Measurements from ENCODE around the gene SPTSSA.
"Not testable (repeated sequence)": the region's sequence is repeated elsewhere in the genome, so short reads cannot be mapped to it uniquely, and the experiment has no call there.

Gene SPTSSA

DNA sequence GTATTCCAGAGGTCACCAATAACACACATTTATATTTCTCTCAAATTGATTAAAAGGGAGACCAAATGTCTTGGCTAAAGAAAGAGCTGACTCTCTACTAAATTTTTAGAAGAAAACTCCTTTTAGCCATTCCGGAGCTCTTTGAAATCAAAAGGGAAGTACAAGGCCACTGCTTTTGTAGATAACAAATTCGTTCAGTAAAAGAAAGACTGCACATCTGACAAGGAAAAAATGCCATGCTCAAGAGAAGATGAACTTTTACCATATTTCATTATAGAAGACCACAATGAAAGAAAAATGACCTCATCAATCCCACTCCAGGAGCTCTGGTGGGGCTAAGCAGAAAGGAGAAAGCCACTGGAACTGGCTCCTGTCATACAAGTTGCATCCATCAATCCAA is 57.6 kb downstream of the SPTSSA start:
- Mint-ChIP-seq H3K27me3 (peaks cover 10% of the 10 kb centered on the region), H3K4me3 (no peak overlapping the region), H3K4me1 (no peaks in the 10 kb centered on the region), H3K9me3 (peaks cover 5% of the 10 kb centered on the region), H3K36me3 (ENCODE audit: insufficient read depth) (no peaks in the 10 kb centered on the region), H3K27ac (ENCODE audit: low read depth) (no peak overlapping the region)
- ATAC-seq (replicated peaks; ENCODE audit: extremely low read depth, poor library complexity, severe bottlenecking) (no peak), DNase-seq (ENCODE audit: low spot score in 2 of 2) (no peak)

GRCh38 chr14:34403646-34404045 is 58.4 kb downstream of the SPTSSA start:
- no peaks in the 10 kb centered on the region for H3K36me3 Mint-ChIP-seq (ENCODE audit: insufficient read depth)
- H3K9me3 Mint-ChIP-seq: peaks cover 5% of the 10 kb centered on the region
- no peaks in the 10 kb centered on the region for H3K4me1 Mint-ChIP-seq
- H3K4me3 Mint-ChIP-seq: no peak overlapping the region
- H3K27me3 Mint-ChIP-seq: peaks cover 10% of the 10 kb centered on the region
- ATAC-seq (replicated peaks; ENCODE audit: extremely low read depth, poor library complexity, severe bottlenecking) (no peak), DNase-seq (ENCODE audit: low spot score in 2 of 2) (no peak)
- H3K27ac Mint-ChIP-seq (ENCODE audit: low read depth): no peak overlapping the region

DNA sequence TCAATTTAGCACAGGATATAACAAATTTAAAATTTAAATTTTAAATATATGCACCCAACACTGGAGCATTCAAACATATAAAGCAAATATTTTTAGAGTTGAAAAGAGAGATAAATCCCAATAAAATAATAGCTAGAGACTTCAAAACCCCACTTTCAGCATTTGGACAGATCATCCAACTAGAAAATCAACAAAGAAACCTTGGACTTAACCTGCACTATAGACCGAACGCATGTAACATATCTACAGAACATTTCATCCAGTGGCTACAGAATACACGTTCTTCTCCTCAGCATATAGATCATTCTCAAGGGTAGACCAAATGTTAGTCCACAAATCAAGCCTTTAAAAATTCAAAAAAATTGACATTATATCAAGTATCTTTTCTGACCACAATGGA is 64.0 kb downstream of the SPTSSA start:
- Mint-ChIP-seq H3K27me3 (peaks cover 25% of the 10 kb centered on the region), H3K4me1 (no peaks in the 10 kb centered on the region), H3K36me3 (ENCODE audit: insufficient read depth) (no peaks in the 10 kb centered on the region), H3K4me3 (no peak overlapping the region), H3K27ac (ENCODE audit: low read depth) (no peak overlapping the region), H3K9me3 (no peaks in the 10 kb centered on the region)
- ATAC-seq (replicated peaks; ENCODE audit: extremely low read depth, poor library complexity, severe bottlenecking) (no peak), DNase-seq (ENCODE audit: low spot score in 2 of 2) (no peak)

- DNase-seq (ENCODE audit: low spot score in 2 of 2) (no peak), ATAC-seq (replicated peaks; ENCODE audit: extremely low read depth, poor library complexity, severe bottlenecking) (no peak)
- Mint-ChIP-seq H3K4me3 (no peak overlapping the region), H3K4me1 (no peaks in the 10 kb centered on the region), H3K9me3 (peaks cover 6% of the 10 kb centered on the region), H3K36me3 (ENCODE audit: insufficient read depth) (no peaks in the 10 kb centered on the region), H3K27me3 (peaks cover 60% of the 10 kb centered on the region), H3K27ac (ENCODE audit: low read depth) (no peak overlapping the region)
Measured at GRCh38 chr14:34387974-34388516, 74.0 kb downstream of the SPTSSA start.

- DNase-seq (ENCODE audit: low spot score in 2 of 2) (no peak), ATAC-seq (replicated peaks; ENCODE audit: extremely low read depth, poor library complexity, severe bottlenecking) (no peak)
- H3K27ac Mint-ChIP-seq (ENCODE audit: low read depth): no peak overlapping the region
Measured at GRCh38 chr14:34386865-34387485, 75.1 kb downstream of the SPTSSA start.

DNA sequence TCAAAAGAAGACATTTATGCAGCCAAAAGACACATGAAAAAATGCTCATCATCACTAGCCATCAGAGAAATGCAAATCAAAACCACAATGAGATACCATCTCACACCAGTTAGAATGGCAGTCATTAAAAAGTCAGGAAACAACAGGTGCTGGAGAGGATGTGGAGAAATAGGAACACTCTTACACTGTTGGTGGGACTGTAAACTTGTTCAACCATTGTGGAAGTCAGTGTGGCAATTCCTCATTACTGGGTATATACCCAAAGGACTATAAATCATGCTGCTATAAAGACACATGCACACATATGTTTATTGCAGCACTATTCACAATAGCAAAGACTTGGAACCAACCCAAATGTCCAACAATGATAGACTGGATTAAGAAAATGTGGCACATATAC is 76.2 kb downstream of the SPTSSA start:
- not testable (repeated sequence) for H3K9me3 Mint-ChIP-seq; H3K4me1 Mint-ChIP-seq; H3K4me3 Mint-ChIP-seq; H3K27ac Mint-ChIP-seq (ENCODE audit: low read depth); ATAC-seq (replicated peaks; ENCODE audit: extremely low read depth, poor library complexity, severe bottlenecking); DNase-seq (ENCODE audit: low spot score in 2 of 2); H3K36me3 Mint-ChIP-seq (ENCODE audit: insufficient read depth)
- peaks cover 58% of the 10 kb centered on the region for H3K27me3 Mint-ChIP-seq

More at GRCh38 chr14:34386865-34387485, 75.1 kb downstream of the SPTSSA start:
- Mint-ChIP-seq H3K36me3 (ENCODE audit: insufficient read depth) (no peaks in the 10 kb centered on the region), H3K4me1 (no peaks in the 10 kb centered on the region), H3K4me3 (no peak overlapping the region), H3K27me3 (peaks cover 58% of the 10 kb centered on the region), H3K9me3 (peaks cover 6% of the 10 kb centered on the region)

DNA sequence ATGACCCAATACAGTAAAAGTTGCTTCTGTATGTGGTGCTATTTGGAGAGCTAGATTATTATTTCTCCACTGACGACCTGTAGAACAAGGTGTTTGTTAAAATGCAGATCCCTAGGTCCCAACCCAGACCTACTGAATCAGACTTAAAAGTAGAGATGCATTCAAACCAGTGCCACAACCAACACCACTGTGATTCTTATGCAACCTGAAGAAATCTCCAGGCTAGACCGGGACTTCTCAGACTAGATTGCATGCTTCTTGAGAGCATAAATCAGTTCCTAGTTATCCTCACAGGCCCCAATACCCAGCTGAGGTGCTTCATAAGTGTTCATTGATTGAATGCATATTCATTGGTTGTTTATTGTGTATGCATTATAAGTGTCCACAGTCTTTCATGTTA is 78.2 kb downstream of the SPTSSA start:
- H3K27me3 Mint-ChIP-seq: peaks cover 49% of the 10 kb centered on the region
- H3K36me3 Mint-ChIP-seq (ENCODE audit: insufficient read depth): no peaks in the 10 kb centered on the region
- H3K27ac Mint-ChIP-seq (ENCODE audit: low read depth): no peak overlapping the region
- ATAC-seq (replicated peaks; ENCODE audit: extremely low read depth, poor library complexity, severe bottlenecking) (no peak), DNase-seq (ENCODE audit: low spot score in 2 of 2) (no peak)
- H3K9me3 Mint-ChIP-seq: no peaks in the 10 kb centered on the region
- no peak overlapping the region for H3K4me3 Mint-ChIP-seq
- H3K4me1 Mint-ChIP-seq: no peaks in the 10 kb centered on the region
